Glomerular endothelial cell (primary cell): Measurements from ENCODE around the gene SPOCK1. TPM values are rescaled to one million over a fixed set of nuclear protein-coding genes. Genes with fewer than 3 reads are reported as not detected.

ENCODE experiments used
- DNase-seq: peaks from one replicate; pipeline ENCODE4 v3.0.0-alpha.2; 2011; ENCODE audit warnings: low read depth, low spot score; ENCODE audit errors: extremely low read depth
- total RNA-seq: library from RNA; depleted of rRNA; stranded (reverse); fragments of >200 nt; gene quantifications from 2 replicates; pipeline ENCODE4 v1.2.3, GENCODE V29; 2015

SPOCK1 gene
- total RNA-seq, 1 donor from 2014 or later = 24.4 TPM

- DNase-seq = no peak
These were observed 402.7 kb downstream of the SPOCK1 start for GRCh38 chr5:137096149-137097103.

DNA sequence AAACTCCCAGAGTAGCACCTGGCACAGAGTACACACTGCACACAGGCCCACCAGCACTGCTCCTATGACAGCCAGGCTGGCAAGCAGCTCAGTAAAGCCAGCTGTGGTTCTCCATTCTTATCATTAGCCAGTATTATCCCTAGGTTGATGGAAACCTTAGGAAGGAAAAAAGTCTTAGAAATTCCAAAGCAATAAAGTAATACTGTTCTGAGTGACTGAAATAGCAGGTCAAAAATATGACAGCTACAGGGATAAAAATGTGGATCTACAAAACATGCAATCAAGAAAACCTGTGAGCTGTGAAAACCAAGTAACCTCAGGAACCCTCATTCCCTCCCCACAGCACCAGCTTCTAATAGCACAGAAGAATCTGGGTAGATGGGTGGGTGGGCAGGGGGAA lies 403.5 kb downstream of the SPOCK1 start:
- DNase-seq = no peak

DNA sequence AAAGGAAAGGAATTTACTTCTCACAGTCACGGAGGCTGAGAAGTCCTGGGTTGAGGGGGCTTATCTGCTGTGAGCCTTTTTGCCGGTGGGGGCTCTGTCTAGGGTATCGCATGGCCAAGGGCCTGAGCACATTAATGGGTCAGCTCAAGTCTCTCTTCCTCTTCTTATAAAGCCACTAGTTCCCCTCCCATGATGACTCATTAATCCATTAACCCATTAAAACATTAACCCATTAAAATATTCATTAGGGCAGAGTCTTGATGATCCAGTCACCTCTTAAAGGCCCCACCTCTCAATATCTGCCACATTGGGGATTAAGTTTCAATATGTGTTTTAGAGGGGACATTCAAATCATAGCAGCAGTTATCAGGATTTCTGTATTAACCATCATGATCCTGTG lies 406.3 kb downstream of the SPOCK1 start:
- no peak for DNase-seq

GRCh38 chr5:137091472-137091871 lies 407.7 kb downstream of the SPOCK1 start:
- no peak for DNase-seq

DNA sequence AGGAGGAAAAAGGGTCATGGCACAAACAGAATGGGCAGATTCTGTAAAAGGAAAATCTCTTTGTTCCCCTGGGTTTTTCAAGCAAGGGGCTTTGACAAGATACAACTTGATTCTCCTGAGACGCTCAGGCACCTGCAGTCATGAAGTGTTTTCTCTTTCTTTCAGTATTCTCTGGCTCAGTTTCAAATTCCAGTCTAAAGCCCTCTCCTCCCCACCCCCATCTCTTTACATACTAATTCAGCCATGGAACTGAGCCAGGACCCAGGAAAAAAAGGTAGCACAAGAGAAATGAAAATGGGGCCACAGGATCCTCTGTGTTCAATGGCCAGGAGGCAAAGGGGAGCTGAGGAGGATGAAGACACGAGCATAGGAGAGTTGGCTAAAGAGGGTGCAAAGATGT lies 408.4 kb downstream of the SPOCK1 start:
- no peak for DNase-seq

GRCh38 chr5:137090151-137090550 lies 409.0 kb downstream of the SPOCK1 start:
- DNase-seq = no peak

- no peak for DNase-seq
These were observed 411.0 kb downstream of the SPOCK1 start for GRCh38 chr5:137088175-137088574.

DNA sequence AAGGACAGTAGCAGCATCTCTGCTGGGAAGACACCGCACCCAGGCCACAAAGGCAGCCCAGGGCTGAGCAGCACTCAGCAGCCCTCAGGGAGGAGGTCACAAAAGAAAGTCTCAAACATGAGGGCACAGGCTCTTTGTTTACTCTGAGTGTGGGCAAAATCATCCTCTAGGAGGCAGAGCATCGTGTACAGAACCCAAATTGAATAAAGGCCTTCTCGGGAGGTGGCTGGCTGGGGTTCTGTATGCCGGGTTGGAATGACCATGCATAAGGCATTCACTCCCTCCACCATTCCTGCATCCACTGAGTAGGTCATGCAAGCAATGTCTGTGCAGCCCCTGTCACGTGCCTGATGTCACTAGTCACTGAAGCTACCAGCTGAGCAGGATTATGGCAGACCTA lies 412.8 kb downstream of the SPOCK1 start:
- no peak for DNase-seq

- DNase-seq = no peak
These were observed 413.9 kb downstream of the SPOCK1 start for GRCh38 chr5:137085206-137085605.

DNA sequence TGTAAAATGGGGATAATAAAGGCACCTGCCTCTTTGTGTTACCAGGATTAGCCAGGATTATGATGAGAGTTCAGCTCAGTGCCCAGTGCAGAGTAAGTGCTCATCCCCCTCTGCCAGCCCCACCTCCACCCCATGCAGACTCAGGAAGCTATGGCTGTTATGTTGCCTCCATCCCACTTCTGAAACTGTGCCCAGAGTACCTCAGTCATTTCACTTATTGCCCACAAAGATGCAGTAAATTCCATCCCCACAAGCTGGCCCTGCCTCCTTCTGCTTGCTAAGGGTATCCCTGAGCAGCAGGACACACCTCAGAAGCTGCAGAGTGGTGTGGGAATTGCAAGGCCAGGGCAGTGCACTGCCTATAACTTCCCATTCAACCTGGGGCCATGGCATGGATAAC lies 415.1 kb downstream of the SPOCK1 start:
- DNase-seq = no peak

- no peak for DNase-seq
These were observed 416.2 kb downstream of the SPOCK1 start for GRCh38 chr5:137082951-137083350.

- DNase-seq = no peak
These were observed 420.9 kb downstream of the SPOCK1 start for GRCh38 chr5:137078171-137078665.

DNA sequence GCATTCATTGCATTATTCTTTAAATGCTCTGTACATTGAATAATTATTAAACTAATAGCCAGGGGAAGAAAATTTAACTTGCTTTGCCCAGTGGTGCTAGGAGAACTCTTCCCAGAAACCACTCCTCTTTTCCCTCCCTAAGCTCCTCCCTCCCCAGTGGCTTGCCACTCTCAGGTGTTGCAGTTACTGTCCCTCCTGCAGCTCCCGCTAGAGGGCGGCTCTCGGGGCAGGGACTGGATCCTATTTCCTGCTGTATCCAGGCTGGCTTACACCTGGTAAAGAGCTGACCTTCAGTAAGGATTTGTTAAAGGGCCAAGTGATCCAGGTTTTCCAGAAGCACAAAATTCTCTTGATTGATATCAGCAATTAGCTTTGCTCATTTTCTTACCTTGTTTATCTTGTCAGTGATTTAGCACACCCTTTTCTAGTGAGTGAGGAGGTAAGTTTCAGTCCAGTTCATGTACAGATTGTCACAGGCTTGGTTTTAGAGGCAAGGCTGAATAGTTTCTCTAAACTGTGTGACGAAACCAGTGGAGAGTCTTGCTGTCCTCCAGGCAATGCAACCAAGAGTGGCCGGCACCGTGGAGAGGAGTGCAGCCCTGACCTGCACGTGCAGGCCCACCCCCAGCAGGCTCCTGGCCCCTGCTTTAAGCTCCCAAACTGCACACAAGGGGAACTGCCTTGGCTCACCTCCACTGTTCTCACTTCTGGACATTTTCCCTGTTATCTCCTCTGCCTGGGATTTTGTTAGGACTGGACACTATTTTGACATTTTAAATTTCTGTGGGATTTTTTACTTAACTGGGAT lies 423.8 kb downstream of the SPOCK1 start:
- no peak for DNase-seq

DNA sequence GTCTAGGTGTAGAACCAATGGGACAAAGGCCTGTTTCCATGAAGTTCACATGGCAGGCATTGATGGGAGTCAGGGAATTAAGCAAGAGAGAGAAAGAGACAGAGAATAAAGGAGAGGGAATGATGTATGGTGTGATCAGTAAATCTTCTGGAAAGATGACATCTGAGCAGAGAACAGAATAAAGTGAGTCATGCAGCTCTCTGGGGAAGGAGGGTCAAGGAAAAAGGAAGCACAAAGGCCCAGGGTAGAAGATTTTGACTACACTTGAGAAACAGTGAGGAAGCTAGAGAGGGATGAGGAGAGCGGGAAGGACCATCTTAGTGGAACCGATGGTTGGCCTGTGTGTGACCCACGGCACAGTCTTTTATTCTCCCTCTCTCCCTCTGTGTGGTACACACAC lies 425.9 kb downstream of the SPOCK1 start:
- DNase-seq = no peak

DNA sequence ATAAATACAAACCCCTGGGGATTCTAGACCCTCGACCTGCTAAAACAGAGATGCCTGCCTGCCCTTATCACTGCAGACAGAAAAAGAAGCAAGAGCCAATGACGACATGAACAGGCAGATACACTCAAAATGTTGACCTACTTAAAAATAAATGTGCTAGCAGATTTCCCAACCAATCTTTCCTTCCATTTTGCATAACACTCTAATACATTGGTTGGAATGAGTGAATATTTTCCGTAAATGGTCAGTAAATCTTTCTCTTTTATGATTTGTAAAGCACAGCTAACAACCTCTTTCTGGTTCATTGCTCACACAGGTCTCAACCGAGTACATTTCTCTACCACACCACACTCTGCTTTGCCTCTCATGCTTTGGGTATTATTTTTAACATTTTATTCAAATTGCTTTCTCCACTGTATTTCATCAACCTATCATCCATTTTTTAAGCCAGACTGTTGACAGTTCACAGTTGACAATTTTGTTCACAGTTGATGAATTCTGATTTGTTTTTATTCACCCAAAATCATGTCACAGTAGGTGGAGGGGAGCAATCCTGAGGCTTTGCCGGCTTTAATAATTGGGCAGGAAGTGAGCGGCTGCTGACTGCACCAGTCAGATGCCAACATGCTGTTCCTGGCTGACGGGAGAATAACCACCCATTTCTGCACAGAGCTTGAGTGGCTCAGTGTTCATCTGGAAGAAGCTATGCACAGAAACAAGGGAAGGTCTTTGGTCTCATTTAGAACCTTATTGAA lies 426.6 kb downstream of the SPOCK1 start:
- DNase-seq = no peak

- no peak for DNase-seq
These were observed 427.2 kb downstream of the SPOCK1 start for GRCh38 chr5:137071931-137072330.

DNA sequence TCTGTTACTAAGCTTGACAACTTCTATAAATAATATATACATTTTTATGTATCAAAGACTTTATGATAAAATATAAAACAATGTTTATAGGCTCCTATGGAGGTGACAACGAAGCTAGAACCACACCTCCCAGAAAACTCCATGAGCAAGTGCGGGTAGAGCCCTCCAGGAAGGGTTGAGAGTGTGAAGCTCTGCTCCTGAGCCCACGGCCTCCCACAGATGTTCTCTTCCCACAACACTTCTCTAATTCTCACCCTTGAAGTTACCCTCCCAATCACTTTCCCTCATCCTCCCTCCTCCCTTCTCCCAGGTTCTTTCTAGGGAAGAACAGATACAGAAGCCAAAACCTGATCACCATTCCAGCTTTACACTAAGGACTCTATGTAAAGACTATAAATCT lies 427.6 kb downstream of the SPOCK1 start:
- no peak for DNase-seq

GRCh38 chr5:137070521-137070920 lies 428.6 kb downstream of the SPOCK1 start:
- DNase-seq = no peak

GRCh38 chr5:137069358-137069757 lies 429.8 kb downstream of the SPOCK1 start:
- no peak for DNase-seq

DNA sequence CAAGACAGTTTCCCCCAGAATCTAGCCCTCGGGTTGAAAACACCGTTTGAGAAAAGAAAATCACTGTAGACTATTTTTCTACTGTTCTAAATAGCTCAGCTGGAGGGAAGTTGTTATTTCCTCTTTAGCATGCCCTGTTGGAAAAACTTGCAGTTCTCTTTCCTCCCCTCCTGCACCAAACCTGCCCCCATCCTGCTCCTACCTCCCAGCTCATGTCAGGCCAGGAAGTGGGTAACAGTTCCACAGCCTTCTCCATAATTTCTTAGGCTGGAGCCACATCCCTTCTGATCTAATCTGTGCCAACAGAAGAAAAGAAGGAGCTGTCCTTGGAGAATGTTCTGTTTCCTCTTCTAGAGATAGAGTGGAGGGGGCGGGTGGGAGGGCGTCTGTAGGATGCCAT lies 437.7 kb downstream of the SPOCK1 start:
- DNase-seq = no peak

DNA sequence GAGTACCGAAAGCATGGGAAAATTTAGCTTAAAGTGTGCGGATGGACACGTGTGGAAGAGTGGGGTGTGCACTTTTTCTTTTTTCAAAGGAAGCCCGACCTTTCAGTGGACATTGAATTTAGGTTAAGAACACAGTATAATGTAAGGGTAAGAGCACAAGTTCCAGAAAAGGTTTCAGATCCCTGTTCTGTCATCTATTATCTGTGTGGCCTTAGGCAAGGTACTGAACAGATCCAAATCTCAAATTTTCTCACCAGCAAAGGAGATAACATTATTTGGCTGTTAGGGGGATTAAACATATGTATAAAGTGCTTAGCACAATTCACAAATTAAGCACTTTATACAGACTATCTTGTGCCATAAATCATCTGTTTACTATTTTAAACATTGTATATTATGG lies 441.0 kb downstream of the SPOCK1 start:
- DNase-seq = no peak
